T follicular helper cell (primary cell): Measurements from ENCODE around the gene ESM1.
"Not testable (repeated sequence)": the region's sequence is repeated elsewhere in the genome, so short reads cannot be mapped to it uniquely, and the experiment has no call there.

ENCODE experiments used
- DNase-seq: peaks from one replicate; pipeline ENCODE4 v3.0.0-alpha.2; 2020; ENCODE audit warnings: low read depth
- total RNA-seq, 2 experiments: gene quantifications; one replicate each; lab custom pipeline; 2026; lab: John Stamatoyannopoulos, UW

Gene ESM1
- 0.13 to 0.72 reads per million in 2 experiments for total RNA-seq

- DNase-seq = no peak
These were observed at the start of gene ESM1 for GRCh38 chr5:54985301-54986268. Gene ESM1, minus strand, starts transcription at chr5:54985593. Its CDS starts 76 bp downstream, at chr5:54985517.

- DNase-seq = no peak
These were observed 48.2 kb upstream of the ESM1 start for GRCh38 chr5:55033568-55033967.

- DNase-seq = no peak
These were observed 46.1 kb upstream of the ESM1 start for GRCh38 chr5:55031492-55031891.

GRCh38 chr5:55030676-55031369 is 45.4 kb upstream of the ESM1 start:
- DNase-seq = no peak

- DNase-seq = no peak
These were observed 44.8 kb upstream of the ESM1 start for GRCh38 chr5:55030220-55030619.

- DNase-seq = no peak
These were observed 42.2 kb upstream of the ESM1 start for GRCh38 chr5:55027595-55027994.

- no peak for DNase-seq
These were observed 37.1 kb upstream of the ESM1 start for GRCh38 chr5:55022450-55022849.

- no peak for DNase-seq
These were observed 36.4 kb upstream of the ESM1 start for GRCh38 chr5:55021821-55022220.

- no peak for DNase-seq
These were observed 36.0 kb upstream of the ESM1 start for GRCh38 chr5:55021410-55021809.

GRCh38 chr5:55010149-55010548 is 24.8 kb upstream of the ESM1 start:
- DNase-seq = not testable (repeated sequence)

- DNase-seq = no peak
These were observed 19.3 kb upstream of the ESM1 start for GRCh38 chr5:55004729-55005128.

- no peak for DNase-seq
These were observed 18.2 kb upstream of the ESM1 start for GRCh38 chr5:55003432-55004065.

- DNase-seq = not testable (repeated sequence)
These were observed 16.8 kb upstream of the ESM1 start for GRCh38 chr5:55002166-55002565.

GRCh38 chr5:54997081-54997480 is 11.7 kb upstream of the ESM1 start:
- no peak for DNase-seq

GRCh38 chr5:54996466-54996865 is 11.1 kb upstream of the ESM1 start:
- no peak for DNase-seq

GRCh38 chr5:54995168-54995567 is 9.8 kb upstream of the ESM1 start:
- no peak for DNase-seq

- no peak for DNase-seq
These were observed 9.2 kb upstream of the ESM1 start for GRCh38 chr5:54994628-54995027.

- DNase-seq = no peak
These were observed 7.9 kb upstream of the ESM1 start for GRCh38 chr5:54993318-54993717.

GRCh38 chr5:54991416-54991815 is 6.0 kb upstream of the ESM1 start:
- DNase-seq = no peak

- DNase-seq = no peak
These were observed 5.5 kb upstream of the ESM1 start for GRCh38 chr5:54990841-54991258.

GRCh38 chr5:54988817-54989216 is 3.4 kb upstream of the ESM1 start:
- no peak for DNase-seq

GRCh38 chr5:54988218-54988617 is 2.8 kb upstream of the ESM1 start:
- no peak for DNase-seq

GRCh38 chr5:54986269-54986654 is 869 bp upstream of the ESM1 start:
- DNase-seq = no peak
